HG02610 (cell line): ENCODE measurements around the gene NINJ2.
"Not testable (repeated sequence)": the region's sequence is repeated elsewhere in the genome, so short reads cannot be mapped to it uniquely, and the experiment has no call there.

Source experiments
- ATAC-seq: cut with Tn5 transposase; IDR thresholded peaks from one replicate; pipeline ENCODE4 v1.9.1; 2021; ENCODE audit warnings: mild to moderate bottlenecking, moderate library complexity; ENCODE audit not compliant: unreplicated experiment

Gene NINJ2

GRCh38 chr12:663293-663871, at the start of gene NINJ2:
Gene NINJ2 (minus strand): TSS chr12:663445. CDS start chr12:663360, 85 bp downstream.
- no peak for ATAC-seq

GRCh38 chr12:712172-712863, 49.1 kb upstream of the NINJ2 start:
- ATAC-seq = no peak

- no peak for ATAC-seq
These were observed 46.3 kb upstream of the NINJ2 start for GRCh38 chr12:709455-710020.

- not testable (repeated sequence) for ATAC-seq
These were observed 44.8 kb upstream of the NINJ2 start for GRCh38 chr12:708084-708483.

- ATAC-seq = no peak
These were observed 41.4 kb upstream of the NINJ2 start for GRCh38 chr12:704516-705242.

GRCh38 chr12:701896-702539, 38.8 kb upstream of the NINJ2 start:
- no peak for ATAC-seq

- no peak for ATAC-seq
These were observed 36.8 kb upstream of the NINJ2 start for GRCh38 chr12:700016-700415.

- ATAC-seq = not testable (repeated sequence)
These were observed 35.0 kb upstream of the NINJ2 start for GRCh38 chr12:698222-698621.

- ATAC-seq = no peak
These were observed 34.2 kb upstream of the NINJ2 start for GRCh38 chr12:697481-697880.

- no peak for ATAC-seq
These were observed 31.7 kb upstream of the NINJ2 start for GRCh38 chr12:694734-695503.

GRCh38 chr12:693934-694533, 30.8 kb upstream of the NINJ2 start:
- no peak for ATAC-seq

GRCh38 chr12:692274-692673, 29.0 kb upstream of the NINJ2 start:
- peak; percentile 48 for ATAC-seq

GRCh38 chr12:690466-690865, 27.2 kb upstream of the NINJ2 start:
- no peak for ATAC-seq

- peak; percentile 69 for ATAC-seq
These were observed 22.1 kb upstream of the NINJ2 start for GRCh38 chr12:685388-685787.

- no peak for ATAC-seq
These were observed 21.2 kb upstream of the NINJ2 start for GRCh38 chr12:684416-684815.

- no peak for ATAC-seq
These were observed 18.5 kb upstream of the NINJ2 start for GRCh38 chr12:681568-682256.

- no peak for ATAC-seq
These were observed 15.8 kb upstream of the NINJ2 start for GRCh38 chr12:678747-679712.

- ATAC-seq = no peak
These were observed 12.3 kb upstream of the NINJ2 start for GRCh38 chr12:675562-675961.
